T-helper 2 cell (primary cell): Measurements from ENCODE around the gene DPPA3.
"Not testable (repeated sequence)": the region's sequence is repeated elsewhere in the genome, so short reads cannot be mapped to it uniquely, and the experiment has no call there.

Experiments used
- DNase-seq, 5 experiments: peaks; one replicate each; pipeline versions ENCODE4 v3.0.0 to v3.0.0-alpha.2; 2012 to 2022
- total RNA-seq, 2 donors: gene quantifications; one replicate each; lab custom pipeline; 2026; lab: John Stamatoyannopoulos, UW

DPPA3 gene
- 0 reads per million in 2 donors for total RNA-seq

GRCh38 chr12:7711133-7711532, at the start of gene DPPA3:
Gene DPPA3 (plus strand): TSS chr12:7711433. CDS start chr12:7711571, 138 bp downstream.
- DNase-seq: no peak

- DNase-seq: no peak
Measured at GRCh38 chr12:7661741-7662140, 49.5 kb upstream of the DPPA3 start.

- no peak for DNase-seq
Measured at GRCh38 chr12:7666595-7666994, 44.6 kb upstream of the DPPA3 start.

GRCh38 chr12:7667125-7667524, 44.1 kb upstream of the DPPA3 start:
- no peak for DNase-seq

- DNase-seq: no peak
Measured at GRCh38 chr12:7668171-7668570, 43.1 kb upstream of the DPPA3 start.

GRCh38 chr12:7675455-7675854, 35.8 kb upstream of the DPPA3 start:
- DNase-seq: not testable (repeated sequence)

GRCh38 chr12:7677432-7677888, 33.8 kb upstream of the DPPA3 start:
- DNase-seq: peak in 1 of 5 experiments; percentile 31

GRCh38 chr12:7678744-7679143, 32.5 kb upstream of the DPPA3 start:
- DNase-seq: no peak

- no peak for DNase-seq
Measured at GRCh38 chr12:7679251-7680045, 31.8 kb upstream of the DPPA3 start.

GRCh38 chr12:7681535-7681934, 29.7 kb upstream of the DPPA3 start:
- DNase-seq: no peak

GRCh38 chr12:7693793-7694192, 17.4 kb upstream of the DPPA3 start:
- DNase-seq: no peak

- no peak for DNase-seq
Measured at GRCh38 chr12:7694556-7695236, 16.5 kb upstream of the DPPA3 start.

GRCh38 chr12:7695237-7695560, 16.0 kb upstream of the DPPA3 start:
- DNase-seq: no peak

- no peak for DNase-seq
Measured at GRCh38 chr12:7695566-7696197, 15.6 kb upstream of the DPPA3 start, which contains the start of gene GDF3. Gene GDF3 (minus strand): TSS chr12:7695775. CDS start chr12:7695728, 47 bp downstream.

- DNase-seq: no peak
Measured at GRCh38 chr12:7705846-7706245, 5.4 kb upstream of the DPPA3 start.

- DNase-seq: no peak
Measured at GRCh38 chr12:7709969-7710675, 1.1 kb upstream of the DPPA3 start.

- no peak for DNase-seq
Measured at GRCh38 chr12:7712841-7713442, 1.7 kb downstream of the DPPA3 start.

- no peak for DNase-seq
Measured at GRCh38 chr12:7716381-7716780, 5.1 kb downstream of the DPPA3 start.

GRCh38 chr12:7719946-7720730, 8.9 kb downstream of the DPPA3 start:
- DNase-seq: no peak

- no peak for DNase-seq
Measured at GRCh38 chr12:7723926-7724325, 12.7 kb downstream of the DPPA3 start.

GRCh38 chr12:7729746-7730145, 18.5 kb downstream of the DPPA3 start:
- no peak for DNase-seq

- DNase-seq: not testable (repeated sequence)
Measured at GRCh38 chr12:7730984-7731383, 19.8 kb downstream of the DPPA3 start.
